HG03378 (cell line): ENCODE data around the gene TLL2.
A peak's percentile ranks its signal among the peaks of the same experiment; 100 is the strongest.

Experiments
- ATAC-seq: cut with Tn5 transposase; IDR thresholded peaks from one replicate; pipeline ENCODE4 v1.9.1; 2021; ENCODE audit warnings: mild to moderate bottlenecking, moderate library complexity; ENCODE audit not compliant: unreplicated experiment

Gene TLL2

GRCh38 chr10:96334616-96335526, 178.9 kb downstream of the TLL2 start:
- ATAC-seq: no peak

GRCh38 chr10:96333101-96333500, 180.6 kb downstream of the TLL2 start:
- ATAC-seq: no peak

- no peak for ATAC-seq
Observed at GRCh38 chr10:96327462-96327861, 186.3 kb downstream of the TLL2 start.

- ATAC-seq: peak; percentile 94
Observed at GRCh38 chr10:96325719-96326373, 187.9 kb downstream of the TLL2 start.

- no peak for ATAC-seq
Observed at GRCh38 chr10:96324447-96324846, 189.3 kb downstream of the TLL2 start.

GRCh38 chr10:96322275-96322674, 191.5 kb downstream of the TLL2 start:
- ATAC-seq: no peak

- ATAC-seq: no peak
Observed at GRCh38 chr10:96321822-96322221, 191.9 kb downstream of the TLL2 start.

GRCh38 chr10:96319754-96320474, 193.8 kb downstream of the TLL2 start:
- ATAC-seq: no peak

GRCh38 chr10:96317067-96317833, 196.5 kb downstream of the TLL2 start:
- no peak for ATAC-seq
